IMR-90 (cell line): ENCODE results near the gene ZFX. TPM values are rescaled to one million over a fixed set of nuclear protein-coding genes. Genes with fewer than 3 reads are reported as not detected.

Experiments
- ATAC-seq: fragments of 200-7000 bp; cut with Tn5 transposase; 2 replicates; pipeline ENCODE4 v1.9.1; 2020; ENCODE audit warnings: low read depth, mild to moderate bottlenecking, moderate library complexity
- BruUV-seq: library from RNA; stranded (reverse); fragments of 400-500 nt; replicated peaks from 2 replicates; lab custom pipeline; 2021; lab: Mats Ljungman, UMichigan
- CTCF ChIA-PET: fragments of 300-600 bp; formaldehyde crosslinking; extraction: SDS; loops from one replicate; lab custom pipeline; 2021; ENCODE audit warnings: antibody characterized with exemption; lab: Yijun Ruan, JAX
- POLR2A ChIA-PET: fragments of 300-600 bp; sonication (Branson Sonifier 250); formaldehyde crosslinking; loops from one replicate; lab custom pipeline; 2022; ENCODE audit warnings: antibody characterized with exemption; ENCODE audit not compliant: unreplicated experiment; lab: Charles Lee
- DNase-seq: peaks from one replicate; pipeline ENCODE4 v3.0.0; 2013
- H2AFZ ChIP-seq: replicated peaks from 2 replicates; pipeline ENCODE3; 2013; ENCODE audit warnings: low read length, mild to moderate bottlenecking; ENCODE audit not compliant: poor library complexity
- H2AK5ac ChIP-seq: 2 replicates; pipeline ENCODE4 v1.6.1; 2013; ENCODE audit warnings: low read depth, low read length, inconsistent platforms
- H2AK9ac ChIP-seq: replicated peaks from 2 replicates; pipeline ENCODE3; 2013; ENCODE audit warnings: mild to moderate bottlenecking, low read depth, low read length, moderate library complexity; ENCODE audit not compliant: poor library complexity
- H2BK120ac ChIP-seq: 2 replicates; pipeline ENCODE4 v1.6.1; 2013; ENCODE audit warnings: low read depth, low read length, inconsistent platforms
- H2BK15ac ChIP-seq: 3 replicates; pipeline ENCODE4 v1.6.1; 2013; ENCODE audit warnings: low read depth, low read length, inconsistent platforms
- H2BK20ac ChIP-seq: 2 replicates; pipeline ENCODE4 v1.6.1; 2013; ENCODE audit warnings: low read depth, mild to moderate bottlenecking, inconsistent platforms, low read length, moderate library complexity
- H2BK5ac ChIP-seq: 2 replicates; pipeline ENCODE4 v1.6.1; 2013; ENCODE audit warnings: mild to moderate bottlenecking, low read depth, low read length, inconsistent platforms; ENCODE audit not compliant: poor library complexity, severe bottlenecking
- H3K14ac ChIP-seq: replicated peaks from 2 replicates; pipeline ENCODE4 v1.6.1; 2013; ENCODE audit warnings: low read depth, low read length, inconsistent platforms
- H3K18ac ChIP-seq: 2 replicates; pipeline ENCODE4 v1.6.1; 2013; ENCODE audit warnings: low read depth, low read length, control low read depth
- H3K23ac ChIP-seq: 2 replicates; pipeline ENCODE4 v1.6.1; 2013; ENCODE audit warnings: low read depth, low read length, inconsistent platforms
- H3K27ac ChIP-seq: 2 replicates; pipeline ENCODE4 v1.5.1; 2013; ENCODE audit warnings: mild to moderate bottlenecking, control low read depth, low read length; ENCODE audit not compliant: insufficient read depth
- H3K27me3 ChIP-seq: 2 replicates; pipeline ENCODE4 v1.6.1; 2013; ENCODE audit warnings: low read length; ENCODE audit not compliant: control insufficient read depth, insufficient read depth
- H3K36me3 ChIP-seq: 2 replicates; pipeline ENCODE4 v1.6.1; 2013; ENCODE audit warnings: low read length, mixed read lengths; ENCODE audit not compliant: control insufficient read depth, insufficient read depth
- H3K4ac ChIP-seq: 2 replicates; pipeline ENCODE4 v1.6.1; 2013; ENCODE audit warnings: low read depth, low read length, inconsistent platforms
- H3K4me1 ChIP-seq: 2 replicates; pipeline ENCODE4 v1.6.1; 2013; ENCODE audit warnings: low read length, mixed read lengths; ENCODE audit not compliant: control insufficient read depth, insufficient read depth
- H3K4me2 ChIP-seq: 2 replicates; pipeline ENCODE4 v1.6.1; 2013; ENCODE audit warnings: low read depth, mild to moderate bottlenecking, control low read depth, low read length, moderate library complexity
- H3K4me3 ChIP-seq: 2 replicates; pipeline ENCODE4 v1.5.1; 2013; ENCODE audit warnings: low read depth, mild to moderate bottlenecking, control low read depth, low read length, moderate library complexity; ENCODE audit not compliant: insufficient read depth
- H3K56ac ChIP-seq: 2 replicates; pipeline ENCODE4 v1.6.1; 2013; ENCODE audit warnings: low read length, inconsistent platforms; ENCODE audit not compliant: insufficient read depth; ENCODE audit errors: extremely low read depth
- H3K79me1 ChIP-seq, 2 experiments: 2 replicates each; pipeline ENCODE4 v1.6.1; 2013; ENCODE audit warnings: low read length in 2 of 2, inconsistent platforms in 1 of 2, low read depth in 1 of 2
- H3K9ac ChIP-seq: 2 replicates; pipeline ENCODE4 v1.6.1; 2013; ENCODE audit warnings: low read depth, low read length, control low read depth
- H3K9me1 ChIP-seq: 2 replicates; pipeline ENCODE4 v1.6.1; 2013; ENCODE audit warnings: low read length, inconsistent platforms; ENCODE audit not compliant: insufficient read depth
- H3K9me3 ChIP-seq: 2 replicates; pipeline ENCODE4 v1.6.1; 2013; ENCODE audit warnings: low read length; ENCODE audit not compliant: control insufficient read depth, insufficient read depth
- H4K20me1 ChIP-seq: 2 replicates; pipeline ENCODE4 v1.6.1; 2013; ENCODE audit warnings: low read length, inconsistent platforms; ENCODE audit not compliant: insufficient read depth
- H4K5ac ChIP-seq: 2 replicates; pipeline ENCODE4 v1.6.1; 2013; ENCODE audit warnings: mild to moderate bottlenecking, low read depth, low read length, control low read depth
- H4K8ac ChIP-seq, 2 experiments: 2 replicates each; pipeline ENCODE4 v1.6.1; 2013; ENCODE audit warnings: low read depth in 2 of 2, low read length in 2 of 2, control low read depth in 1 of 2, inconsistent platforms in 1 of 2
- H4K91ac ChIP-seq: 2 replicates; pipeline ENCODE4 v1.6.1; 2013; ENCODE audit warnings: low read depth, low read length, inconsistent platforms; ENCODE audit not compliant: insufficient read depth
- BHLHE40 ChIP-seq: fragments of 150-350 bp; IDR thresholded peaks from 2 replicates; pipeline ENCODE4 v1.6.1; 2016; ENCODE audit warnings: mild to moderate bottlenecking, low read depth, low read length
- MAFK ChIP-seq: IDR thresholded peaks from 2 replicates; pipeline ENCODE4 v1.6.1; 2012; ENCODE audit warnings: low read depth, low read length, improper control_type of control experiment
- MAZ ChIP-seq: IDR thresholded peaks from 2 replicates; pipeline ENCODE4 v1.6.1; 2012; ENCODE audit warnings: low read depth, mild to moderate bottlenecking, low read length, improper control_type of control experiment, moderate library complexity, borderline replicate concordance
- MXI1 ChIP-seq: IDR thresholded peaks from 2 replicates; pipeline ENCODE4 v1.6.1; 2012; ENCODE audit warnings: low read depth, mild to moderate bottlenecking, low read length, moderate library complexity, borderline replicate concordance
- RAD21 ChIP-seq: IDR thresholded peaks from 2 replicates; pipeline ENCODE4 v1.6.1; 2012; ENCODE audit warnings: low read length, improper control_type of control experiment
- RCOR1 ChIP-seq: IDR thresholded peaks from 2 replicates; pipeline ENCODE4 v1.6.1; 2012; ENCODE audit warnings: mild to moderate bottlenecking, low read length, improper control_type of control experiment; ENCODE audit not compliant: insufficient replicate concordance
- RFX5 ChIP-seq: IDR thresholded peaks from 2 replicates; pipeline ENCODE4 v1.8.0; 2012; ENCODE audit warnings: low read depth, mild to moderate bottlenecking, low read length, moderate library complexity
- USF2 ChIP-seq: fragments of 150-350 bp; IDR thresholded peaks from 2 replicates; pipeline ENCODE4 v1.6.1; 2017; ENCODE audit warnings: mild to moderate bottlenecking, antibody characterized with exemption, low read length, low read depth
- WGBS, 2 experiments: methylation state at CpG; one replicate each; pipeline versions ENCODE4 v1.1.5 to v1.1.7; 2013; ENCODE audit warnings: missing lambda C conversion rate in 2 of 2; ENCODE audit not compliant: insufficient read length in 1 of 2; ENCODE audit errors: extremely low coverage in 2 of 2; 5-methylcytosine and 5-hydroxymethylcytosine counted together
- dilution Hi-C: fragments of 300-500 bp; cut with HindIII; formaldehyde crosslinking; loops from one replicate; pipeline ENCODE4 v1.14.3; 2018; ENCODE audit warnings: low sequenced_read_pairs; ENCODE audit not compliant: unreplicated experiment
- in situ Hi-C: fragments of 300-500 bp; cut with MboI; formaldehyde crosslinking; loops from 3 replicates; pipeline ENCODE4 v1.14.3; 2019; ENCODE audit warnings: low sequenced_read_pairs, inconsistent platforms, mixed read lengths
- intact Hi-C: fragments of 100-400 bp; cut with micrococcal nuclease; formaldehyde crosslinking; loops from 2 replicates; pipeline ENCODE4 v1.10.0; 2022
- polyA plus RNA-seq, 3 experiments: library from polyadenylated mRNA; depleted of rRNA; stranded (reverse); fragments of >200 nt; gene quantifications; 2 replicates each; pipeline ENCODE4 v1.2.3, GENCODE V29; 2012; ENCODE audit warnings: low replicate concordance in 1 of 3
- total RNA-seq: library from RNA; depleted of rRNA; stranded (reverse); fragments of >200 nt; gene quantifications from 2 replicates; pipeline ENCODE4 v1.2.3, GENCODE V29; 2012

The ZFX gene
- total and polyA plus RNA-seq, 2 of the 4 experiments (the other 2 are of a cell fraction) = 16.0 to 99.3 TPM

GRCh38 chrX:24219320-24219719, 69.8 kb downstream of the ZFX start:
- Histone ChIP-seq H3K23ac (no peak overlapping the region), H4K20me1 (no peaks in the 10 kb centered on the region; the same call in 1 of the 2 replicates), H2AK5ac (no peak overlapping the region), H2BK5ac (no peak overlapping the region), H3K14ac (no peak overlapping the region), H4K8ac (no peak overlapping the region), H2AK9ac (no peak overlapping the region), H4K91ac (no peak overlapping the region), H3K9me1 (peaks cover 3% of the 10 kb centered on the region; the same call in 1 of the 2 replicates), H2BK120ac (no peak overlapping the region), H3K4me3 (no peak overlapping the region), H3K56ac (no peak overlapping the region), H3K9ac (no peak overlapping the region), H3K18ac (no peak overlapping the region), H3K4me2 (no peak overlapping the region), H3K4ac (no peak overlapping the region), H2AFZ (no peak overlapping the region), H3K79me1 (peaks cover 3 to 8% of the 10 kb centered on the region in 2 experiments; a peak in 3 of 4 replicates), H3K27me3 (no peaks in the 10 kb centered on the region), H2BK20ac (no peak overlapping the region), H3K4me1 (no peaks in the 10 kb centered on the region), H3K27ac (no peak overlapping the region), H3K36me3 (peaks cover 4% of the 10 kb centered on the region; the same call in 1 of the 2 replicates), H3K9me3 (no peaks in the 10 kb centered on the region), H4K5ac (no peak overlapping the region), H2BK15ac (no peak overlapping the region)
- ATAC-seq (no peak), DNase-seq (no peak)
- no TSS peak for BruUV-seq
- 72% methylated on average over 4 of the region's 8 CpGs; no CpG with 5 or more reads in 1 of the 2 experiments for WGBS, 2 experiments
- CTCF ChIA-PET = no interaction called here
- in situ Hi-C loops (no loop called here), dilution Hi-C loops (no loop called here), intact Hi-C loops (loop anchor here (5.0 kb wide), 1 partner anchor 47 kb away; no protein-coding TSS in a partner anchor)
- TF ChIP-seq RAD21 = no peak
- no peak for TF ChIP-seq BHLHE40
- no peak for TF ChIP-seq RFX5
- TF ChIP-seq MXI1 = no peak
- no peak for TF ChIP-seq MAFK
- no peak for TF ChIP-seq RCOR1
- no peak for TF ChIP-seq MAZ
- no peak for TF ChIP-seq USF2
- POLR2A ChIA-PET = no interaction called here
